NB4 (cell line): ENCODE data around the gene FSIP1.

Experiments
- CTCF ChIP-seq: IDR thresholded peaks from one replicate; pipeline ENCODE4 v1.5.1; 2012; ENCODE audit warnings: low read depth, low read length
- POLR2A ChIP-seq: IDR thresholded peaks from 2 replicates; pipeline ENCODE4 v1.6.1; 2011; ENCODE audit warnings: mild to moderate bottlenecking; ENCODE audit not compliant: insufficient read length; ENCODE audit errors: extremely low read depth
- TF ChIP-seq, protein P1 (sequence below): IDR thresholded peaks from 2 replicates; pipeline ENCODE4 v1.6.1; 2011; ENCODE audit warnings: low read depth, low read length

GRCh38 chr15:39610665-39611064 lies 172.0 kb downstream of the FSIP1 start:
- TF ChIP-seq POLR2A = no peak
- no peak for TF ChIP-seq CTCF
- TF ChIP-seq, protein P1, sequence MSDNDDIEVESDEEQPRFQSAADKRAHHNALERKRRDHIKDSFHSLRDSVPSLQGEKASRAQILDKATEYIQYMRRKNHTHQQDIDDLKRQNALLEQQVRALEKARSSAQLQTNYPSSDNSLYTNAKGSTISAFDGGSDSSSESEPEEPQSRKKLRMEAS = no peak
